GDM1 (cell line): Measurements from ENCODE around the gene WWOX.

Experiments used
- DNase-seq: peaks from one replicate; lab custom pipeline; 2025; lab: John Stamatoyannopoulos, UW

Gene WWOX

DNA sequence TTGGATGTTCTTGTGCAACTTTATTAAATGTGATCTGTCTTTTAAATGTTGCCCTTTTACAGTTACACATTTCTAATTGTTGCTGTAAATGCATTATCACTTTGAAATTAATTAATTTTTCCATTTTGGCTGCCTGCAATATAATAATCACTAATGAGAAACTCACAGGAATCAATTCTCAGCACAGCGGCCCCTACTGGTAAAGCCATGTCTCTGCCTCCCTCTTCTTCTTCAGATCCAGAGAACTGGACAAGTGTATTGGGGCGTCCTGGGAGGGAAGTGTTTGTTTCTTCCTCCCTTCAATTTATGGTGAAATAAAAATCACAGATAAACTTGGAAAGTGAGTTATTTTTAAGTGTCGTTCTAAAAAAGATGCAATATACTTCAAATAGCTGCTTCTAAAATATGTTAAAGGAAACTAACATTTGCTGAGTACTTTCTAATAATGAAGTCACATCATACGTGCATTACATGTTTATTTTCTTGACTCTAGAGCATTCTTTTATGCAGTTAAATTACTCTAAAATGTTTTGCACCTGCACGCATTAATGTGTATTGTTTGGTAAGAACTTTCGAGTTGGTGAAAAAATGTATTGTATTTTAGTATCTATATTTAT is 338.0 kb downstream of the WWOX start:
- no peak for DNase-seq

DNA sequence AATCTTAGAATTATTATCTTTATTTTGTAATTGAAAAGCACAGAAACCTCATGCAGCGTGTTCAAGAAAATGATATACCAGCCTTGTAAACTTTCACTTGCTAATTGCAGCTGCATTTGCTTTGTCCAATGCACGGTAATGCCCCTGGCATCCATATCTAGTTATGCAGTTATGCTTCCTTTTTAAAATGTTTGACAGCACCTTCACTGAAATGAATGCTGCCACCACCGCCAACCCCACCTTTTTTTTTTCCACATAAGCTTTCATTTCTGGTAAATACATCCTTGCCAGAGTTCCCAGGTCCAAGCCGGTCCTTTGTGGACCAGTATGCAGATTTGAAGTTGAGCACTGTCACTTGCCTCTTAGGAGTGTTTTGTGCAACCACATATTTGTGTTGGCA is 338.8 kb downstream of the WWOX start:
- DNase-seq: no peak

DNA sequence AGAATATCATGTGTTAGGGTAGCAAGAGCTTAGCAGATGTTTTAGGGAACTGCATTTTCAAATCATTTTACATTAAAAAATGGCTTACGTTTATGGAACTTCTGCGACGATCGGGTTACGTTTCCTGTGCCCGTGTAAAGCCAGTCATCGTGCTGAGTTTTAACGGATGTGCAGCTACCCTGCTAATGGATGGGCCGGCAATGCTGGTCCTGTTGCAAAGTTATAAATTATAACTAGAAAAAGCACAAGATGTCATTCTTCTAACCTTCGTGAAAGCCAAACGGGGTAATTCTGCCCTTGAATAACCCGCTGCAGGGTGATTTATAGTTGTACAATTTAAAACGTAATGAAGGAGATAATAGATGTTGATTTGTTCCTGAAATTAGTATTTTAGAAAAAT is 339.2 kb downstream of the WWOX start:
- DNase-seq: no peak

DNA sequence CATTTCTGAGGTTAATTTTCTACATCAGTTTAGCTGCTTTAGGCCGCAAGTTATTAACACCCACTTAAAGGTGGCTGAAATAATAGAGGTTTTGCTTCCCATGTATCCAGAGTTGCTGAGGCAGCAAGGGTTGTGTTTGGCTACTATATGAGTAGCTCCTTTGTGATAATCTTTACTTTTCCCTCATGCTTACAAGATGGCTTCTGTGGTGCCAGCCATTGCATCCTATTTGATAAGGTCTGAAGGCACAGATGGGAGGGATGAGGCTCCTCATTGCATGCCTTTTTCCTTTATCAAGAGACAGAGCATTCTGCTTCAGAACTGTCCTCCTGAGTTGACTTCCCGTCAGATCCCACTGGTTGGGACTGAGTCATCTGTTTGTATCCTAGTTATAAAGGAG is 340.2 kb downstream of the WWOX start:
- DNase-seq: no peak

DNA sequence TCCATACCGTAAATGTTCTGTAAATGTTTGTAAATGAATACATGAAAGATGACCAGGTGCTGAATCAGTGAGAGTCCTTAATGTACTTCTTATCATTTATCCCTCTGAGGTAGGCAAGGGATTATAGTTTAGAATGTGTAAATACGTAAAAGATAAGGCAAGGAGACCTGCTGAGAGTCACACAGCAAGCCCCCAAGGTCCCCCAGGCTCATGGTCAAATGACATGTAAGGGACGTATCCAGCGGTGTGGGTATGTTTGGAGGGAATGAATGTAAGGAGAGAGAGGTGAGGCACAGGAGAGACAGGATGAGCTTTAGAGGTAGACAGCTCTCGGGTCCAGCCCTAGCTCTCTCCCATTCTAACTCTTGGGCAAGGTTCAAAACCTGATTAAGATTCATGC is 341.8 kb downstream of the WWOX start:
- no peak for DNase-seq

DNA sequence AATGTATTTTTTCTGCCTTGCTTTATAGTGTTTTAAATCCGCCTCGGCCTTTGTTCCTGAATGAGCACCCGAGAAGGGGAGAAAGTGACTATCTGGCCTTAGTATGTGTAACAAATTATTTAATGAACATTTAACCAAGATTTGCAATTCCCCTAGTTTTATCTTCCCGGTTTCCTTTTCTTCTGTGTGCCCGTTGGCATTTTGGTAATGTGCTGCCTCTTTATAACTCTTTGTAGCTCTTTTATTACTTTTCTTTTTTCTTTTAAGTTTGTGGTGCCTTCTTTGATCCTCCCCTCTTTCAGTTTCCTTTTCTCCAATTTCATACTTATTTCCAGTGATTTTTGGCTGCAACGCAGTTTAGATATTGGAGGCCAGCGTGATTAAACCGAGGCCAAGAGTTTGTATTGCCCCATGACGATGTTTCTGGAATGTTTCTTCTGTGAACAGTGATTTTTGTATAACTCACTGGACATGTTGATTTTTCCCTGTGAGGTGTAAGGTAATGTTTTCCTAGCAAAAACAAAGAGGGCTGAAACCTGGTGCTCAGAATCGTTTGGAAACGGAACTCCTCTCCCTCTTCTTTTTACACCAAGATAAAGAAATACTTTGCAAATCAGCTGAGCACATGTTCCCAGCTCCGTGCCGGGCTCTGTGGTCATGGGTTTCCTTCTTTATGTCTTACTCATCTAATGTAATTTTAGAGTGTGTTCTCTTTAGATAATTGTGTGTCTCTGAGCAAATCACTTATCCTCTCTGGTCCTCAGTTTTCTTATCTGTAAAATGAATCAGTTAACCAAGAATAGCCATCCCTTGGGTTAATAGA is 344.3 kb downstream of the WWOX start:
- DNase-seq: peak; percentile 16

DNA sequence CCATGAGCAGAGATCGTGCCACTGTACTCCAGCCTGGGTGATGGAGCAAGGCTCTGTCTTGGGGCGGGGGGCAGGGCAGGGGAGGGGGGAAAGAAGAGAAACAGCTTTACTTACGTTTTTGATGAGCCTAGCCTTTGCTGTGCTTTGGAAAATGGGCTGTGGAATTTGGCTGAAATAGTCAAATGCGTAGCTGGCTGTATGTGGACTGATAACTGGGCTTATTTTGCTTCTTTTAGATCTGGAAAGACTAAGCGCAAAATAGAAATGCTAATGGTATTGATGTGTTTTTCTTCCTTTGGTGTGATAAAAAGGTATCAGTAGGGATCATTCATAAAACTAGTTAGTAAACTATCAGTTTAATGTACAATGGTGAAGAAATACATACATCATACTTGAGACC is 346.4 kb downstream of the WWOX start:
- no peak for DNase-seq

DNA sequence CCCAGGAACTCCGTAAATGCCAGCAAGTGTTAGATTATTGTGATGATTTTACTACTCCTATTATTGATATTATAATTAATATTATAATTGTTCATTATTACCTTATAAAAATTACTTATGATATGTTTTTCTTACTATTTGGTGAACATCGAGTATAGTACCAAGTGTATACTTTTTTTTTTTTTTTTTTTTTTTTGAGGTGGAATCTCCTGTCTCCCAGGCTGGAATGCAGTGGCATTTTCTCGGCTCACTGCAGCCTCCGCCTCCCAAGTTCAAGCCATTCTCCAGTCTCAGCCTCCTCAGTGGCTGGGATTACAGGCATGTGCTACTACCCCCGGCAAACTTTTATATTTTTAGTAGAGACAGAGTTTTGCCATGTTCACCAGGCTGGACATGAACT is 347.0 kb downstream of the WWOX start:
- DNase-seq: no peak

DNA sequence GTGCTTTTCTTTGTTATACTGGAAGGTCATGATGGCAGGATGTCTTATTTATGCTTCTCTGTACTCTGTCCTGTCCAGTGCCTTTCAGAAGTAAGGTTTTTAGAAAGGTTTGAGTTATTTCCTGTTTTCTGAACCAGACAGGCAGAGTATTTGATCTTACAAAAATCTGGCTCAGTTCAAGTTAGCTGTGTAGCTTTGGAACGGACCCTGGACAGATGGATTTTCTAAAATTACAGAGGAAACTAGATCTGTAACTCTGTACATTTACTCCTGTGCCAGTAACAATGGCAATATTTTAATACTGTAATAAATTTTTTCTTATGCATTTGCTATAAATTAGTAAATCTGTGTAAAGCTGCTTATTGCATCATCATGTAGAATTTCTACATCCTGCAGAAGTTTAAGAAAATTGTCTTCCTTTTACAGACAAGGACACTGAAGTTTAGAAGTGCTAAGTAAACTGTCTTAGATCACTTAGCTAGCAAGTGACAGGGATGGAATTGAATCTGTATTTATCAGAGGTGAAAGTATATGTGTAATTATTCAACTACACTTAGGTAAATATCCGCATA is 347.6 kb downstream of the WWOX start:
- no peak for DNase-seq

DNA sequence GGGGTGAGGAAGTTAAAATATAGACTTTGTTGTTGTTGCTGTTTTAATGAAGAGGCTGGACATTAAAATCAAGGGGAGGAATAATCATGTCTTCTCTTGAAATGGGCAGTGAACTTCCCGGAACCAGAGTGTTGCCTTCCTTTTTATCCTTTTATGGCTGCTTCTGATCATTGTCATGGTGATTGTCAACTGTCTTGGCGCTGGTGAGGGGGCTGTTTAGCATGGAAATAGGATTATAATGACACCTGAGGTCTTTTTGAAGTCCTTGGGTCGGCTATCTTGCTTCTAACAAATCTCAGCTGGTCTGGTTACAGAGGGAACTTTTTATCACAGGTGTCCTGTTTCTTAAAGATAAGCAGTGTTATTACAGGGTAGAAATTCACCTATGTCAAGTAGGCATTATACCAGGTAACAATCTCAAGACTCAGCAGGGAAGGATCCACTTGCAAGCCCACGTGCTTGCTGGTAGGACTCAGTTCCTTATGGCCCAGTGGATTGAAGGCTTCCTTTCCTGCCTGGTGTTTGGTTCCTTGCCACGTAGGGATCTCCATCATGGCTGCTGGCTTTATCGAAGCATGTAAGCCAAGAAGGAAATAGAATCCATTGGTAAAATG is 349.3 kb downstream of the WWOX start:
- DNase-seq: no peak

DNA sequence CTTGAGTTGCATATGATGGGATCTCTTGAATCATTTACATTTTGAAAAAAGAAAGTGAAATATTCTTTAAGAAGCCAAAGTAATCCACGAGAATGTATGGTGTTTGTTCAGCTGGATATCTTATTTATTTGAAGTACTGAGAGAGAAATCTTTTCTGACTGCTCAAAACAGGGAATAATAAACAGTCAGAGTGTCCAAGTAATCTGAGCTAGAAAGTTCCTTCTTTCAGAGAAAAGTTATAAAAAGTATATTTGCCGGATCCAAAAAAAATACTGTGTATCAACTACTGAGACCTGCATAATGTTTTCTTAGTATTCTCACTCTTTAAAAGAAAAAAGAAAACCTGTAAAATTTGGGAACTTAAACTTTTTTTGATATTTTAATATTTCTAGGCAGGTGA is 350.8 kb downstream of the WWOX start:
- no peak for DNase-seq

DNA sequence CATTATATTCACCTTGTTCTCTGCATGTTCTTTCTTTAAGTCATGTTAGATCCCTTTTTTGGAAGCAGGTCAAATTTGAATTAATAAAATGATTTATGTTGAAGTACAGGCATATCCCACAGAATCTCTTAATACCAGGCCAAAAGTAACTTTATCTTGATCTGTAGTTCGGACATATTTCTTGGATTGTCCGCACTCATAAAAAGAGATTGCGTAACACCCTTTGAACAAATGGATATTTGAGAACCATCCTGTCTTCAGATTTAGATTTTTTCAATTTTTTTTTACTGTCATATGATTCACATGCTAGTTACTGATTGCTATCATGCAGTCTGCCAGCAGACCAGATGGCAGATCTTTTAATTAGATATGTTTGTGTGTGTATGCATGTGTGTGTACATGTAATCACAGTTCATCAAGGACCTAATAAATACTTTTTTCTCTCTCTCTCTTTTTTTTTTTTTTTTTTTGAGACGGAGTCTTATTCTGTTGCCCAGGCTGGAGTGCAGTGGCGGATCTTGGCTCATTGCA is 352.6 kb downstream of the WWOX start:
- no peak for DNase-seq

DNA sequence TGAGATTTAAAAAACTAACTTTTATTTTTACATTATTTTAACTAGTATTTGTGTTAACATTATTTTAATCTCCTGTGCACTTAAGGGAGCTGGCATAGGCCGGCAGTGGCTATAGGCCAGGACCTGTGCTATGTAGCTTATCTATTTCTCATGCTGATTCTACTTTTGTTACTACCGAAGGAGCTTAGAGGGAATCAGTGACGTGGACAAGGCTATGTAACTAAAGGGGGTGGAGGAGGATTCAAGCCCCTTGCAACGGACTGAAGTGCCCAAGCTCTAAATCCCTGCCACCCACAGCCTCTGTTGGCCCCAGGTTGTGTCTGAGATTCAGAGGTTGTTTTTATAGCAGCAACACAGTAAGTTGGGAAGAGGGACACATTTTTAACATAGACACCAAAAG is 356.4 kb downstream of the WWOX start:
- no peak for DNase-seq

DNA sequence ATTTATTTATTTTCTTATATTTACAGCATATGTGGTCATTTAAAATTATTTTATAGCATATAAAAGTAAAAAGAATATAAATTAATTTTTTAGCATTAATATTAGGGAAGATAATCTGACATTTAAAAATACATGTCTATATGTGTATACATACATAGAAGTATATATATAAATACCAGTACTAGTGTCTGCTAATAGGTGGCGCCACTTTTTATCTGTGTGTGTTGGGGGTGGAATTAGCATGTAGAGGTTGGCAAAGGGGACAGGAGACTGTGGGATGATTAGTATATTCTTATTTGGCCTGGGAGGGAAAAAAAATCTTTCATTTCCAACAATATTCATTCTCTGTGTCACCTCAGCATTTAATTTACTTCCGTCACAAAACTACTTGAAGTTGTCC is 359.1 kb downstream of the WWOX start:
- DNase-seq: no peak

DNA sequence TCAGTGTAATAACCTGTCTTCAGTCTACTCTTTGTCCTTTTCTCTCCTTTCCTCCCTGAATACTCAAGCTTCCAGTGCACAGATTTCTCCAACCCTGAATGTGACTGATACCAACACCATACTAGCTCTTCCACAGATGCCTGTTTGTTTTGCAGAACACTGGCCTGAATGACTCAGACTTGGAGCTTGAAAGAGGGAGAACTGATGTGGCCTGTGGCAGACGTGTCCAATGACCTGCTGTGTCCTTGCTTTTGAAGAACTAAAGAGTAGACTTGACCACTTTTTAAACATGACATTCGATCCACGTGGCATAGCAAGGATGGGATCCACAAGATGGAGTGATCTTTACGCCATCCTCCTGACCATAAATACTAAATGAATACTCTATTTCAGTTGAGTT is 361.0 kb downstream of the WWOX start:
- DNase-seq: no peak

DNA sequence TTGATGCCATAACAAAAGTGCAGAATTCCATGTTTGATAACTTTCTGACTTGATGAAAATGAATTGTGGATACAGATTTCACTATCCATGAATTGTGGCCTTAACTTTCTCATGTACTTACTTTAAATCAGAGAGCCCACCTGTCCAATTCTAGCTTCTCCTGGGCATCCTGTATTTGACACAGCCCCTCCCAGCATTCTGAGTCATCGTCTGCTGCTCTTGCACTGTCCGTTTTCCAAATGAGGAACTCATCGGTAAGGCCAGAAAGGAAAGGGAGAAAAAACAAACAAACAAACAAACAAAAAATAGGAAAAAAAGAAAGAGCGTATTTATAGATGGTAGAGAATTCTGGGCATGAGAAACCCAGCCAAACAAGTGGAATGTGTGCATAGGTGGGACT is 361.6 kb downstream of the WWOX start:
- DNase-seq: no peak

DNA sequence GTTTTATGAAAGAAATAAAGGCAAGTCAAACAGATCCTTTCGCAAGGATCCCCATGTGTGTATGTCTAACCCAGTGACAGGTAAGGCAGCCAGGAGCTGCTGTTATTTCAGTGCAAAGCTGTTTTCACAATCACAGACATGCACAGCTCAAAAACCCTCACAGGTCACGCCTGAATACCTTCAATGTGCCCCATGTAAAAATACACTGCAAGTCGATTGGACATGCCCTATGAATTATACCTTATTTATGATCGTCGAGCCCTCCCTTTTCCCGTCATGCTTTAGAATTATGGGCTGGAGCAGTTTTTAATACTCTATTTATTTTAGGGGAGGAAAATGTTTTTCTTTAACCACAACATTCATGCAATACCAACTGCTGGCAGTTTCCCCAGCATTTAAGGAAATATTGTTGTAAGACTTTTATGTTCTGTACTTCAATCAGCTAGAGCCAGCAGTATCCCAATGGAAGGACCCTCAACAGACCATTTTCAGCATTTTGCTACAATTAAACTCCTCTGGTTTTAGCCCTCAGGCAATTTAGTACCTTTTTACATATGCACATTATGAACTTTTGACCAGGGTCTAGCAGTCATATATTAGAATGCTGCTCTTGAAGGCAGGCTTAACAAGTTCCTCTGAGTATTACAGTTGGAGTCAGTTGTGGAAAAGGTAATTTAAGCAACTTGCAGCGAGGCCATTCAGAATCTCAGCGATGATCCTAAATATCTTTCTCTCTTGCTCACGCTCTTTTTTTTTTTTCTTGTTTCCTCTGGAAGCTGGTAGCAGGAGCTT is 362.2 kb downstream of the WWOX start:
- DNase-seq: no peak

DNA sequence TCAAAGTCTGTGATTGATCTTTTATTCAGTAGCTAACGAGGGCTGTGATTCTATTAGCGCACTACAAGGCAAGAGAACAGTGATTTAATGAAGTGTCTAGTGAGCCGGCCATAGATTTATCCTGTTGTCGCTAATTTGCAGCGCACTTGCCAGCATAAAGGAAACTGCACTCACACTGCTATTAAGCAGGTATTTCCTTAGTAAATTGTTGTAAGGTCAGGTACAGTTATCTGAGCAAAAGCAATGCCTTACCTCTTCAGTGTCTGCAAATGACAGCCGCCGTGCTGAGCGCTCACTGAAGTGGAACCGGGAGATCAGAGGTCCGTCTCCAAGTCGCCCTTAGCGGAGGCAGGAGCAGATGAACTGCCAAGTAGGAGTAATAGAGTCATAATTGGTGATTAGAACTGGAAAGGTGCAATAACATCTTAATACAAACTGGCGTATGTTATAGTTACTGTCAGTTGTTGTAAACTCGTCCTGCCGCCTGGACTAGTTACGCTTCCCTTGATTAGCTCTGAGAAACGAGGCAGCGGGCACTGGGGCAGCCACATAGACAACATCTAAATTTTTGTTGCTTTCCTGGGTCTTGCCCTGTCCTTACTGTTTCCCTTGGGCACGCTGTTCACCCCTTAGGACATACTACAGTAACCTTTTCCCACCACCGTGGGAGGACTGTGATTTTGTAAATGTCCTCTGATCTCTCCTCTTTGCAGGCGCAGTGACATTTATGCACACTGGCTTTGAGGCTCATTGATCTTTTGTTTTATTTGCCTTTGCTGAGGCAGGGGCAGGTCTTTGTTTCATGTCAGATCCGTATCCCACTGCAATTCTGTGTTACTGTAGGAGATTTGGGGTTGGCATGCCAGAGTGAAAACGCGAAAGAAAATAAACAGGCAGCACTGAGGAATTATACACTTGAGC is 363.1 kb downstream of the WWOX start:
- no peak for DNase-seq

DNA sequence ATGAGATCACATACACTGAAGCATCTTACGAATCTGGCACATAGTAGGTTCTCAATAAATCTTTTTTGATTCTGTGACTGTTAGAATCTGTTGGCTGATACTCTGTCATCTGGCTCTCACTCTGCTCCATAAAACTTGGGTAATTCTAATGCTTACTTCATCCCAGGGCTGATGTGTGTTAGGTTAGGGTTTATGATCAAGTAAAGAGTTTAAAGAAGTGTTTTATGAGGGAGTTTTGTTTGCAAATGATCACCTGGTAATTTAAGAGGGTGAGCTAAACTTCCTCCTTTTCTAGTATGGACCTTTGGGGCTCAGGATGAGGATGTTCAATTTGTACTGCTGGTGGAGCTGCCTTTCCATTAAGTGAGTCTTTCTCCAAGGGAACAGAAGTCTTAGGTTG is 364.1 kb downstream of the WWOX start:
- DNase-seq: no peak

DNA sequence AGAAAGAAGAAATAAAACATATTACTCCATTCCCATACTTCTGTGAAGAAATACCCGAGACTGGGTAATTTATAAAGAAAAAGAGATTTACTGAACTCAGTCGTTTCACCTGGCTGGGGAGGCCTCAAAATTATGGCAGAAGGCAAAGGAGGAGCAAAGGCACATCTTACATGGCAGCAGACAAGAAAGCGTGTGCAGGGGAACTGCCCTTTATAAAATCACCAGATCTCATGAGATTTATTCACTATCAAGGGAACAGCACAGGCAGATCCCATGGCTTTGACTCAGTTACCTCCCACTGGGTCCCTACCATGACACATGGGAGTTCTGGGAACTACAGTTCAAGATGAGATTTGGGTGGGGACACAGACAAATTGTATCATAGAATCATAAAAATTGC is 365.4 kb downstream of the WWOX start:
- DNase-seq: no peak

DNA sequence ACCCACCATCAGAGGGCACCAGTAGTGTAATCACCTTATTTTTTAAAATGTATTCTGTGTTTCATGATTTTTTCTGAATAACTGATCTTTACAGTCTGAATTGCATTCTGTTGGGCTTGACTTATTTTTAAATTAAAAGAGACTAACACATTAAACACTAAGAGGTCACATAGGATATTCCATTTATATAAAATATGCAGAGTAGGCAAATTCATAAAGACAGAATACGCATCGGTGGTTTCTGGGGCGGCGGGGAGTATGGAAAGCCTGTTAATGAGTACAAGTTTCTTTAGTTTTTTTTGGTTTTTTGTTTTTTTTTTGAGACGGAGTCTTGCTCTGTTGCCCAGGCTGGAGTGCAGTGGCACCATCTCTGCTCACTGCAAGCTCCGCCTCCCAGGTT is 366.3 kb downstream of the WWOX start:
- no peak for DNase-seq
